ENCODE data around the gene AS3MT. TPM values are rescaled to one million over a fixed set of nuclear protein-coding genes. Genes with fewer than 3 reads are reported as not detected.
"Not testable (repeated sequence)": the region's sequence is repeated elsewhere in the genome, so short reads cannot be mapped to it uniquely, and the experiment has no call there.

Gene AS3MT
- total RNA-seq, 4 donors from 2014 or later: 0.91 to 5.6 (median 4.8) TPM

- Histone ChIP-seq H3K27me3 (peaks cover 5 to 12% (median 12%) of the 10 kb centered on the region in 3 donors), H3K4me3 (no peak overlapping the region), H3K4me1 (no peaks in the 10 kb centered on the region), H3K9me3 (no peaks in the 10 kb centered on the region), H3K27ac (no peak overlapping the region), H3K36me3 (no peaks in the 10 kb centered on the region)
- TF ChIP-seq CTCF (IDR thresholded peaks at IDR 0.05 in 4 of 5, conservative IDR thresholded peaks at IDR 0.05 in 1 of 5) (no peak), POLR2A (IDR thresholded peaks at IDR 0.05) (no peak)
- ATAC-seq (no peak), DNase-seq (no peak)
- intact Hi-C loops (cut with DNase I; ENCODE audit: low total_unique reads) (no loop called here), in situ Hi-C loops (cut with MboI; ENCODE audit: low sequenced_read_pairs in 4 of 4) (no loop called here)
Measured at GRCh38 chr10:102845352-102845902, 23.8 kb upstream of the AS3MT start.

- Histone ChIP-seq H3K27ac (no peak overlapping the region), H3K36me3 (no peaks in the 10 kb centered on the region), H3K9me3 (no peaks in the 10 kb centered on the region), H3K4me3 (no peak overlapping the region), H3K27me3 (peaks cover 0 to under 1% (median 0%) of the 10 kb centered on the region in 3 donors), H3K4me1 (peaks cover 3% of the 10 kb centered on the region in 2 donors)
- TF ChIP-seq CTCF (IDR thresholded peaks at IDR 0.05 in 4 of 5, conservative IDR thresholded peaks at IDR 0.05 in 1 of 5): no peak
- TF ChIP-seq POLR2A (IDR thresholded peaks at IDR 0.05): no peak
- intact Hi-C loops (cut with DNase I; ENCODE audit: low total_unique reads): loop anchor here (5.0 kb wide), 2 partner anchors 108 to 123 kb away; partner anchors contain the start of gene WBP1L
- in situ Hi-C loops (cut with MboI; ENCODE audit: low sequenced_read_pairs in 4 of 4): no loop called here
- ATAC-seq (no peak), DNase-seq (no peak)
Measured at GRCh38 chr10:102850025-102850518, 19.2 kb upstream of the AS3MT start.

- DNase-seq; H3K36me3 ChIP-seq; H3K9me3 ChIP-seq; in situ Hi-C loops (cut with MboI; ENCODE audit: low sequenced_read_pairs in 4 of 4); ATAC-seq; H3K27me3 ChIP-seq; H3K27ac ChIP-seq: not testable (repeated sequence)
- intact Hi-C loops (cut with DNase I; ENCODE audit: low total_unique reads): loop anchor here (5.0 kb wide), 2 partner anchors 111 to 126 kb away; partner anchors contain the start of gene WBP1L
- peaks cover 14% of the 10 kb centered on the region in 2 donors for H3K4me1 ChIP-seq
- H3K4me3 ChIP-seq: peak overlapping the region in 2 of 4 donors; percentile 75 to 95
Measured at GRCh38 chr10:102853237-102853636, 16.0 kb upstream of the AS3MT start.

- Histone ChIP-seq H3K4me1 (peaks cover 14% of the 10 kb centered on the region in 2 donors), H3K27ac (peak overlapping the region in 3 of 4 donors; percentile 42 to 55 (median 44))
- in situ Hi-C loops (cut with MboI; ENCODE audit: low sequenced_read_pairs in 4 of 4); H3K4me3 ChIP-seq; H3K27me3 ChIP-seq; intact Hi-C loops (cut with DNase I; ENCODE audit: low total_unique reads); H3K9me3 ChIP-seq; ATAC-seq; DNase-seq; H3K36me3 ChIP-seq: not testable (repeated sequence)
Measured at GRCh38 chr10:102855731-102856436, 13.4 kb upstream of the AS3MT start.

- ATAC-seq (no peak), DNase-seq (no peak)
- in situ Hi-C loops (cut with MboI; ENCODE audit: low sequenced_read_pairs in 4 of 4): no loop called here
- Histone ChIP-seq H3K27ac (peak overlapping the region in 3 of 4 donors; percentile 6 to 44 (median 23)), H3K4me3 (no peak overlapping the region), H3K4me1 (peaks cover 14% of the 10 kb centered on the region in 2 donors), H3K27me3 (no peaks in the 10 kb centered on the region), H3K9me3 (no peaks in the 10 kb centered on the region), H3K36me3 (peaks cover 0 to 15% of the 10 kb centered on the region in 2 donors)
- TF ChIP-seq POLR2A (IDR thresholded peaks at IDR 0.05): no peak
- no peak for TF ChIP-seq CTCF (IDR thresholded peaks at IDR 0.05 in 4 of 5, conservative IDR thresholded peaks at IDR 0.05 in 1 of 5)
- intact Hi-C loops (cut with DNase I; ENCODE audit: low total_unique reads): no loop called here
Measured at GRCh38 chr10:102856758-102857424, 12.4 kb upstream of the AS3MT start.

Data from gastrocnemius medialis (tissue), 4 donors.